GM19395 (cell line): ENCODE results near the gene FADS3.
"Not testable (repeated sequence)": the region's sequence is repeated elsewhere in the genome, so short reads cannot be mapped to it uniquely, and the experiment has no call there.

Source experiments
- ATAC-seq: cut with Tn5 transposase; IDR thresholded peaks from one replicate; pipeline ENCODE4 v1.9.1; 2021; ENCODE audit warnings: mild to moderate bottlenecking, moderate library complexity; ENCODE audit not compliant: unreplicated experiment

Gene FADS3

GRCh38 chr11:61899146-61899841, 7.9 kb upstream of the FADS3 start:
- peak; percentile 80 for ATAC-seq

- no peak for ATAC-seq
These were observed 6.9 kb upstream of the FADS3 start for GRCh38 chr11:61898247-61898582.

- ATAC-seq, result no peak
These were observed 6.3 kb upstream of the FADS3 start for GRCh38 chr11:61897387-61898246.

DNA sequence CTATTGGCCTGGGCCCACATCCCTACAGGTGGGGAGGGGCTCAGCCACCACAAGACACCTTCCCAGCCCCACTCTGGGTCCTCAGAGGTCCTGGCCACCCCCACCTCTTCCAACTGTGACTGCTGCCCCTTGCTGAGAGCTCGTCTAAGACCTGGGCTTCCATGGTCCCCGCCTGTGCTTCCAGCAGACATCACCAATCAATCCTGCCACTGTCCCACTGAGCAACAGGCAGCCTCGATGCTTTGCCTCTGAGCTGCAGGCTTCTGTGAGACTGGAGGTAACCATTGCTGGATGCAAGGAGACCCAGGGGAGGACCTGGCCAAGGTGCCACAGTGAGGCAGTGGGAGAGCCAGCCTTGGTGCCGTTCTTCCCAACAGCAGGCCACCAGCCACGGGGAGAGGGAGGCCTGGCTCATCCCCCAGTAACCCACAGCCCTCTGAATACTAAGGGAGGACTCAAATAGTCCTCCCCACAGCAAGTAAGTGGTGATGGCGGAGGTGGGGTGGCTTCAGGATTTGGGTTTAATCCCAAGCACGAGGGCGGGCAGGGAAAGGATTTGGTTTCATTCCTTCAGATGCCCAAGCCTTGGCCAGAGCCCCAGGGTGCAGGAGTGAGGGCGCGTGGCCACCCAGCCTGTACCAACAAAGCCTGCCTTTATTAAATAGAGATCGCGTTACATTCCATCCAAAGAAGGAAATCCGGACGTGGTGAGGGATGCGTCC, 5.5 kb upstream of the FADS3 start:
- no peak for ATAC-seq

DNA sequence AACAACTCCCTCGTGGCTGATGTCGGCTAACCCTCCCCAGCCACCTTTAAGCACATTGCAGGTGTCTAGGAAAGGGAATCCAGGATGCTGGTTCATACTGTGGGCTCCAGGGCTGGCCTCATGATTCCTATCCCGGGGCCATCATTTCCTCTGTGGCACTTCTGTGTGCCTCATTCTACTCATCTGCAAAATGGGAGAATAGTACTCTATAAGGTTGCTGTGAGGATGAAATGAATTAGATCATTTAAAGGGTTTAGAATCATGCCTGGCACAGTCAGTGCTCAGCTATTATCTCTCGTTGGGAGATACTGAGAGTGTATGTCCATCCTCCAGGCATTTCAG, 4.3 kb upstream of the FADS3 start:
- ATAC-seq, result no peak

GRCh38 chr11:61895046-61895717, 3.8 kb upstream of the FADS3 start:
- ATAC-seq, result no peak

GRCh38 chr11:61893981-61894380, 2.6 kb upstream of the FADS3 start:
- no peak for ATAC-seq

GRCh38 chr11:61892085-61892370, 683 bp upstream of the FADS3 start:
- ATAC-seq, result peak; percentile 12

- peak; percentile 27 for ATAC-seq
These were observed 615 bp downstream of the FADS3 start for GRCh38 chr11:61890529-61891330.

DNA sequence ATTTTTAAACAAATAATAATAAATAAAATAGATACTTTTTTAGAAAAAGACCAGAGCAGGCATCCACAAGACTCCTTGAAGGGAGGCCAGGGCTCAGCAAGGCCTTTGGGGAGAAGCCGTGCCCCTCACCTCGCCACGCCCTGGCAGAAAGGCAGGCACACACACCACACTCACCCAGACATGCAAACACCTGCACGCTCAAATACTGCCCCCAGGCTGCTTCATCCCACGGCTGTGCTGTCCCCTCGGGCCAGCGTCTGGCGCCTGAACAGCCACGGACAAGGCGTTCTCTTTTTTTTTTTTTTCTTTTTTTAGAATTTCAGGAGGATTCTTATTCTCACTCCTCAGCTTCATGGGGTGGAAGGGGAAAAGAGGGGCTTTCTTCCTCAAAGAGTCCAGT, 1.5 kb downstream of the FADS3 start:
- ATAC-seq, result no peak

DNA sequence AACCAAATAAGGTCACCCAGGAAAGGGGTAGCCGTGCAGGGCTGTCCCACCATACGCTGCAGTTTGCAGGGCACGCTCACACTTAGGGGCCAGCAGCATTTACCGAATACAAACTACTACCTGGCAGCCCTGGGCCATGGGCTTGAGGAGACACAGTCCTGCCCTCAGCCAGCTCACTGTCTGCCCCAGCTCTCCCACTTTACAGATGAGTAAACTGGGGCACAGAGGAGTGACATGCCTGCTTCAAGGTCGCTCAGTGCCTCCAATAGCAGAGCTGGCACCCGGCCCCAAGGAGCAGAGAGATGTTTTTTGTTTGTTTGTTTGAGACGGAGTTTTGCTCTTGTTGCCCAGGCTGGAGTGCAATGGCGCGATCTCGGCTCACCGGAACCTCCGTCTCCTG, 2.8 kb downstream of the FADS3 start:
- ATAC-seq, result no peak

DNA sequence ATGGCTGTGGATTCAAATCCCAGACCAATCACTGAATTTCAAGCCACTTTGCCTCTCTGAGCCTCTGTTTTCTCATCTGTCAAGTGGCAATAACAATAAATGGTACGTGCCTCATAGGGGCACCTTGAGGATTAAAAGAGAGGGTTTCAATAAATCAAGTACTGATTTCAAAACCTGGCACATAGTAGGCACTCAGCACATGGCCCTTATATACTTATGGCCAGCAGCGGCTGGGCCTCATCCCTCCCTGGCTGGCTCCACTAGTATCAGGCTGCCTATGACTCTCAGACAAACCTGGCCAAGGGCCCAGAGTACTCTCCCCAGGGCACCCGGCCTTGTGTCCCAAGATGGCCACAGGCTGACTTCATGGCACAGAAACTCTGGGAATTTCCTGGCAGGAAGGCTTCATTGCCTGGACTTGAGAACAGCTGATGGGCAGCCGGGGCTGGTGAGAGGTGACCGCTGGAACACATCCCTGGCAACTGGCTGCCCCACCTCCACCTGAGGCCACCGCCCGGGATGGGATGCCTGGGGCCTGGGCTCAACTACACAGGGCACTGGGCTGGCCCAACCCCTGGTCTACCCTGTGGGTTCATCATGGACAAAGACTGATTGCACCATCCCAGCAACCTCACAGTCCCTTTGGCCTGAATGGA, 3.4 kb downstream of the FADS3 start:
- ATAC-seq, result no peak

GRCh38 chr11:61886643-61887042, 4.7 kb downstream of the FADS3 start:
- no peak for ATAC-seq

DNA sequence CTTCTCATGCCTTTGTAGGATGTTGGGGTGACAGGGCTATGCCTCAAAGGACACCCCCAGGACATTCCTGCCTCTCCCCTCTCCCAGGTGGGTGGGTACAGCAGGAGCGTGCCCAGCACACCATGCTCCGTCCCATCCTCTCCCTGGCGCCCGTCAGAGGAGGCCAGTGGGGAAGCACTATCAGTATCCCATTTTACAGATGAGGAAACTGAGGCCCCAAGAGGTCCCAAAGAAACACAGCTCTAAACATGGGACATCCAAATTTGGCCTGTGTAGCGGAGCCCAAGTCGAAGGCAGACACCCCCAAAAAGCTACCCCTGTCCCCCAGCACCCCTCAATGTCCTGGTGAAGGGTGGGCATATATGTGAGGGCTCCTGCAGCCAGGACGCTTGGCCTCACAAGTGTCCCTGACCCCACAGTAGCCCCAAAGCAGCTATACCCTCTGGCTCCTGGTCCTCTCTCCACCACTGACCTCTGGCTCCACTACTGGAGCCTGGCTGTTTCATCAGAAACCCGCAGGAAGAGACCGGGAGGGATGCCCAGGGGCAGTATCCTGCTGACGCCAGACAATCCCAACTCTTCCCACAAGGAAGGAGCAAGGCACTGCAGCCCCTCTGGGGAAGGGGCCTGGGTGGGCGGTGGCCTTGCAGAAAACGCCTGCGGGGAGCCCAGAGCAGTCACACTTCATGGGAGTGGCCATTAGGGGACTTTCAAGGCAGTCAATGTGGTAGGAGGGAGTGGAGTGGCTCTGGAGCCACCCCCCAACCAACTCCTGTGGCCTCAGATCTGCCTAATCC, 5.4 kb downstream of the FADS3 start:
- no peak for ATAC-seq

GRCh38 chr11:61885166-61885778, 6.1 kb downstream of the FADS3 start:
- ATAC-seq, result no peak

DNA sequence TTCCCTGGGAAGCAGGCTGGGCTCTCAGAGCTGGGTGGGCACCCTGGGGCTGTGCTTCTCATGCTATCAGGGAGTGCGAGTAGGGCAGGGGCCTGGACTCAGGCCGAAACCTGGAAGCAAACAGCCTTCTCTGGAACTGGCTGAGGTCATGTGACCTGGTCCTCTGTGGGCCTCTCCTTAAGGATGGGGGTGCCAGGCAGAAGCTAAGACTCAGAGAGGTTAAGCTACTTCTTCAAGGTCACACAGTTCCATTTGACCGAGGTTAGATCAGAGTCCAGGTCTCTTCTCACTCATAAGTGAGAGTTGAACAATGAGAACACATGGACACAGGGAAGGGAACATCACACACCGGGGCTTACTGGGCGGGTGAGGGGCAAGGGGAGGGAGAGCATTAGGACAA, 7.4 kb downstream of the FADS3 start:
- no peak for ATAC-seq

DNA sequence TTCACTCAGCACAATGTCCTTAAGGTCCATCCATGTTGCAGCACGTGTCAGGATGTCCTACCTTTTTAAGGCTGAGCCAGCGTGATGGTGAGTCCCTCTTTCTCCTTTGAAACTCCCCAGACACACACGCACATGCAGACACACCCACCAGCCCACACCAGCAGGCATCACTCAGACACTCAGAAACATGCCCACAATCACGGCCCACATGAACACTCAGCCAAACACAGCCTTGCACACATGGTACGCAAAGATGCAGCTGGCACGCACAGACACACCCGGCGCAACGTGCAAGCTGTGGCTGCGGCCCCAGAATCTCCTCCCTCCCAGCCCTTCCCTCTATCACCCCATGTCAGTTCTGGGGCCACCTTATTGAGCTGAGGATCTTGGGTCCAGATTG, 8.0 kb downstream of the FADS3 start:
- no peak for ATAC-seq

- no peak for ATAC-seq
These were observed 8.5 kb downstream of the FADS3 start for GRCh38 chr11:61882879-61883278.

DNA sequence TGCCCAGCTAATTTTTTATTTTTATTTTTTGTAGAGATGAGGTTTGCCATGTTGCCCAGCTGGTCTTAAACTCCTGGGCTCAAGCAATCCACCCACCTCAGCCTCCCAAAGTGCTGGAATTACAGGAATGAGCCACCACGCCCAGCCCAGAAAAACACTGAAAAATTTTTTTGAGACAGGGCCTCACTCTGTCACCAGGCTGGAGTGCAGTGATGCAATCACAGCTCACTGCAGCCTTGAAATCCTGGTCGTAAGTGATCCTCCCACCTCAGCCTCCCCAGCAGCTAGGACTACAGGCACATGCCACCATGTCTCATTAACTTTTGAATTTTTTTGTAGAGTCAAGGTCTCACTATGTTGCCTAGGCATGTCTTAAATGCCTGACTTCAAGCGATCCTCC, 9.1 kb downstream of the FADS3 start:
- ATAC-seq, result not testable (repeated sequence)
